ENCODE data around the gene BRINP3. TPM values are rescaled to one million over a fixed set of nuclear protein-coding genes. Genes with fewer than 3 reads are reported as not detected.

The BRINP3 gene
- total RNA-seq, 1 donor from 2014 or later = not detected

- no peaks in the 10 kb centered on the region for H3K4me1 ChIP-seq (ENCODE audit: insufficient read depth, low read length)
- no peak for FAIRE-seq
- Mint-ChIP-seq H3K27ac (ENCODE audit: unreplicated experiment) (no peak overlapping the region), H3K36me3 (ENCODE audit: low read depth, unreplicated experiment) (no peaks in the 10 kb centered on the region), H3K4me1 (ENCODE audit: low read depth, unreplicated experiment) (no peaks in the 10 kb centered on the region), H3K9me3 (ENCODE audit: unreplicated experiment) (no peaks in the 10 kb centered on the region), H3K27me3 (ENCODE audit: low read depth, unreplicated experiment) (no peaks in the 10 kb centered on the region), H3K4me3 (ENCODE audit: unreplicated experiment) (no peak overlapping the region)
- no peaks in the 10 kb centered on the region for H3K27me3 ChIP-seq (ENCODE audit: insufficient read depth, low read length)
- no peak overlapping the region for H3K4me3 ChIP-seq (ENCODE audit: insufficient read depth, low read depth, low read length)
- H3K36me3 ChIP-seq (ENCODE audit: insufficient read depth, low read length) = no peaks in the 10 kb centered on the region
- H4K20me1 ChIP-seq (ENCODE audit: insufficient read depth, low read length) = no peaks in the 10 kb centered on the region
- DNase-seq (ENCODE audit: low read depth) = no peak
- H3K4me2 ChIP-seq (ENCODE audit: low read length) = no peak overlapping the region
- TF ChIP-seq EZH2 (IDR thresholded peaks at IDR 0.05; ENCODE audit: insufficient read depth, low read length) = no peak
- no peak for TF ChIP-seq CTCF (IDR thresholded peaks at IDR 0.05; ENCODE audit: insufficient read depth, low read depth, low read length)
- H3K27ac ChIP-seq (ENCODE audit: low read depth, low read length) = no peak overlapping the region
- H3K9me3 ChIP-seq (ENCODE audit: insufficient read depth, low read depth, low read length) = no peaks in the 10 kb centered on the region
- no peak overlapping the region for H3K9ac ChIP-seq (ENCODE audit: low read length)
- no peaks in the 10 kb centered on the region for H3K79me2 ChIP-seq (ENCODE audit: insufficient read depth, low read length)
- H2AFZ ChIP-seq (ENCODE audit: low read depth, low read length) = no peak overlapping the region
Measured at GRCh38 chr1:190098107-190098506, 379.6 kb downstream of the BRINP3 start.

- Histone ChIP-seq H3K4me3 (ENCODE audit: insufficient read depth, low read depth, low read length) (no peak overlapping the region), H3K27me3 (ENCODE audit: insufficient read depth, low read length) (no peaks in the 10 kb centered on the region), H3K4me1 (ENCODE audit: insufficient read depth, low read length) (no peaks in the 10 kb centered on the region), H3K27ac (ENCODE audit: low read depth, low read length) (no peak overlapping the region), H3K4me2 (ENCODE audit: low read length) (no peak overlapping the region), H2AFZ (ENCODE audit: low read depth, low read length) (no peak overlapping the region), H3K79me2 (ENCODE audit: insufficient read depth, low read length) (no peaks in the 10 kb centered on the region), H3K36me3 (ENCODE audit: insufficient read depth, low read length) (no peaks in the 10 kb centered on the region), H3K9ac (ENCODE audit: low read length) (no peak overlapping the region), H4K20me1 (ENCODE audit: insufficient read depth, low read length) (no peaks in the 10 kb centered on the region), H3K9me3 (ENCODE audit: insufficient read depth, low read depth, low read length) (no peaks in the 10 kb centered on the region)
- H3K4me3 Mint-ChIP-seq (ENCODE audit: unreplicated experiment) = no peak overlapping the region
- TF ChIP-seq EZH2 (IDR thresholded peaks at IDR 0.05; ENCODE audit: insufficient read depth, low read length) (no peak), CTCF (IDR thresholded peaks at IDR 0.05; ENCODE audit: insufficient read depth, low read depth, low read length) (no peak)
- no peaks in the 10 kb centered on the region for H3K9me3 Mint-ChIP-seq (ENCODE audit: unreplicated experiment)
- H3K27me3 Mint-ChIP-seq (ENCODE audit: low read depth, unreplicated experiment) = no peaks in the 10 kb centered on the region
- H3K36me3 Mint-ChIP-seq (ENCODE audit: low read depth, unreplicated experiment) = no peaks in the 10 kb centered on the region
- no peak for FAIRE-seq
- DNase-seq (ENCODE audit: low read depth) = no peak
- H3K27ac Mint-ChIP-seq (ENCODE audit: unreplicated experiment) = no peak overlapping the region
- no peaks in the 10 kb centered on the region for H3K4me1 Mint-ChIP-seq (ENCODE audit: low read depth, unreplicated experiment)
Measured at GRCh38 chr1:190095596-190095995, 382.1 kb downstream of the BRINP3 start.

- H3K36me3 ChIP-seq (ENCODE audit: insufficient read depth, low read length) = no peaks in the 10 kb centered on the region
- no peaks in the 10 kb centered on the region for H3K4me1 ChIP-seq (ENCODE audit: insufficient read depth, low read length)
- no peak for TF ChIP-seq CTCF (IDR thresholded peaks at IDR 0.05; ENCODE audit: insufficient read depth, low read depth, low read length)
- TF ChIP-seq EZH2 (IDR thresholded peaks at IDR 0.05; ENCODE audit: insufficient read depth, low read length) = no peak
- H3K27ac Mint-ChIP-seq (ENCODE audit: unreplicated experiment) = no peak overlapping the region
- no peaks in the 10 kb centered on the region for H3K79me2 ChIP-seq (ENCODE audit: insufficient read depth, low read length)
- no peaks in the 10 kb centered on the region for H3K9me3 Mint-ChIP-seq (ENCODE audit: unreplicated experiment)
- no peak overlapping the region for H3K4me2 ChIP-seq (ENCODE audit: low read length)
- H3K4me3 ChIP-seq (ENCODE audit: insufficient read depth, low read depth, low read length) = no peak overlapping the region
- no peaks in the 10 kb centered on the region for H4K20me1 ChIP-seq (ENCODE audit: insufficient read depth, low read length)
- no peaks in the 10 kb centered on the region for H3K9me3 ChIP-seq (ENCODE audit: insufficient read depth, low read depth, low read length)
- H3K4me1 Mint-ChIP-seq (ENCODE audit: low read depth, unreplicated experiment) = no peaks in the 10 kb centered on the region
- no peak for FAIRE-seq
- no peaks in the 10 kb centered on the region for H3K27me3 Mint-ChIP-seq (ENCODE audit: low read depth, unreplicated experiment)
- no peak overlapping the region for H3K4me3 Mint-ChIP-seq (ENCODE audit: unreplicated experiment)
- H3K36me3 Mint-ChIP-seq (ENCODE audit: low read depth, unreplicated experiment) = no peaks in the 10 kb centered on the region
- H3K27ac ChIP-seq (ENCODE audit: low read depth, low read length) = no peak overlapping the region
- H3K9ac ChIP-seq (ENCODE audit: low read length) = no peak overlapping the region
- H2AFZ ChIP-seq (ENCODE audit: low read depth, low read length) = no peak overlapping the region
- DNase-seq (ENCODE audit: low read depth) = no peak
- no peaks in the 10 kb centered on the region for H3K27me3 ChIP-seq (ENCODE audit: insufficient read depth, low read length)
Measured at GRCh38 chr1:190084552-190084951, 393.1 kb downstream of the BRINP3 start.

Data from astrocyte (in vitro differentiated cells and primary cell).